ENCODE data around the gene CFAP99.

GRCh38 chr4:2387218-2387617, 31.5 kb upstream of the CFAP99 start:
- TF ChIP-seq, protein P1, sequence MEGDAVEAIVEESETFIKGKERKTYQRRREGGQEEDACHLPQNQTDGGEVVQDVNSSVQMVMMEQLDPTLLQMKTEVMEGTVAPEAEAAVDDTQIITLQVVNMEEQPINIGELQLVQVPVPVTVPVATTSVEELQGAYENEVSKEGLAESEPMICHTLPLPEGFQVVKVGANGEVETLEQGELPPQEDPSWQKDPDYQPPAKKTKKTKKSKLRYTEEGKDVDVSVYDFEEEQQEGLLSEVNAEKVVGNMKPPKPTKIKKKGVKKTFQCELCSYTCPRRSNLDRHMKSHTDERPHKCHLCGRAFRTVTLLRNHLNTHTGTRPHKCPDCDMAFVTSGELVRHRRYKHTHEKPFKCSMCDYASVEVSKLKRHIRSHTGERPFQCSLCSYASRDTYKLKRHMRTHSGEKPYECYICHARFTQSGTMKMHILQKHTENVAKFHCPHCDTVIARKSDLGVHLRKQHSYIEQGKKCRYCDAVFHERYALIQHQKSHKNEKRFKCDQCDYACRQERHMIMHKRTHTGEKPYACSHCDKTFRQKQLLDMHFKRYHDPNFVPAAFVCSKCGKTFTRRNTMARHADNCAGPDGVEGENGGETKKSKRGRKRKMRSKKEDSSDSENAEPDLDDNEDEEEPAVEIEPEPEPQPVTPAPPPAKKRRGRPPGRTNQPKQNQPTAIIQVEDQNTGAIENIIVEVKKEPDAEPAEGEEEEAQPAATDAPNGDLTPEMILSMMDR (conservative IDR thresholded peaks at IDR 0.05; ENCODE audit: low read depth, low read length) = no peak
- TF ChIP-seq BHLHE40 (IDR thresholded peaks at IDR 0.05; ENCODE audit: low read depth, low read length) (no peak), FOS (IDR thresholded peaks at IDR 0.05; ENCODE audit: low read depth, low read length) (no peak), POLR2A (IDR thresholded peaks at IDR 0.05; ENCODE audit: low read depth, low read length) (no peak), SMC3 (IDR thresholded peaks at IDR 0.05; ENCODE audit: low read depth, low read length) (no peak), RAD21 (IDR thresholded peaks at IDR 0.05; ENCODE audit: low read length) (no peak), MAFK (IDR thresholded peaks at IDR 0.05; ENCODE audit: low read depth, low read length) (no peak), RCOR1 (IDR thresholded peaks at IDR 0.05; ENCODE audit: insufficient replicate concordance, low read length) (no peak)
- TF ChIP-seq, protein P2, sequence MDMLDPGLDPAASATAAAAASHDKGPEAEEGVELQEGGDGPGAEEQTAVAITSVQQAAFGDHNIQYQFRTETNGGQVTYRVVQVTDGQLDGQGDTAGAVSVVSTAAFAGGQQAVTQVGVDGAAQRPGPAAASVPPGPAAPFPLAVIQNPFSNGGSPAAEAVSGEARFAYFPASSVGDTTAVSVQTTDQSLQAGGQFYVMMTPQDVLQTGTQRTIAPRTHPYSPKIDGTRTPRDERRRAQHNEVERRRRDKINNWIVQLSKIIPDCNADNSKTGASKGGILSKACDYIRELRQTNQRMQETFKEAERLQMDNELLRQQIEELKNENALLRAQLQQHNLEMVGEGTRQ (IDR thresholded peaks at IDR 0.05; ENCODE audit: low read depth, low read length) = no peak

Measured in IMR-90 (cell line).